Occipital lobe (tissue), 2 donors: Measurements from ENCODE around the gene CLINT1. TPM values are rescaled to one million over a fixed set of nuclear protein-coding genes. Genes with fewer than 3 reads are reported as not detected.
A peak's percentile ranks its signal among the peaks of the same experiment; 100 is the strongest.

Source experiments
- DNase-seq: peaks from one replicate; lab custom pipeline; 2025; lab: John Stamatoyannopoulos, UW
- total RNA-seq: library from RNA; depleted of rRNA; stranded (reverse); fragments of >200 nt; gene quantifications from one replicate; pipeline ENCODE4 v1.2.3, GENCODE V29; 2014

Gene CLINT1
- total RNA-seq, 1 donor from 2014 or later, result 66.9 TPM

DNA sequence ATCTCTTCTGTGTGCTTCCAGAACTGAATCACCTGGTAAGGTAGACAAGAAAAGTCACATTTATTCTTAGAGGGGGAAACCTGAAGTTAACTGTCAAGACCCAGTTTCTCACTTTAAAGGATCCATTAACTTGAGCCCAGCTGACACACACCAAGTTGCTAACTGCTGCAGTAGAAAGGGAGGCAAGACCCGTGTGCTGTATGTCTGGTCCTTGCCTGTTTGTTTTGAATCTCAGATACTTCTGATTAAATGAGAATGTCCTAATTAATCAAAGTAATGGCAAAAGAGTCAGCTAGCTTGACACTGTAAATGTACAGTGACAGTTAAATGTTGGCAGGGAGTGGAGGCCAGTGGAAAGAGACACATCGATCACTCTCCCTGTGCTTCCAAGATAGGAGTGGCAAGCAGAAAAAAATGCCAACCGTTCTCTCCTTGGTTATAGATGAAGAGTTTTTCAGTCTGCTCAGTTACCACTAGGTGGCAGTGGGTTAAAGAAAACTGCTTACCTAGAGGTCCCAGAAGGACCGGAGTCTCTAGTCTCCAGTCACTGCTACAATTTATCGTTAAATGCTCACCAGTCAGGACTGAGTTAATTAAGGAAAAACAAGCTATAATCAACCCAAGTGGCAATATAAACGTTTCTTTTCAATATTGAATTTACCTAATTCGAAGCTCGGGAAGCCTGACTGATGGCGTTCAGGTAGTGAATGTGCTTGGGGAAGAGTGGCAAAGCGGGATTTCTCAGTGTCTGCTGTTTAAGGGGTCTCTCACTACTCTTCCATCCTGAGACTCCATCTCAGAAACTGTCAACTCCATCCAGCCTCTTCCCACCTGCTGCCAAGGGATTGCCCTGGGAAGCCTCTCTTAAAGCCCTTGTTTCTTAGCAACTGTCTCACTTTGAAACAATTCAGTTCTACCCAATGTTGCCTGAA is 97.0 kb downstream of the CLINT1 start:
- DNase-seq, result no peak

- no peak for DNase-seq
Observed at GRCh38 chr5:157758706-157759105, 100.2 kb downstream of the CLINT1 start.

GRCh38 chr5:157756122-157756521 is 102.8 kb downstream of the CLINT1 start:
- no peak for DNase-seq

DNA sequence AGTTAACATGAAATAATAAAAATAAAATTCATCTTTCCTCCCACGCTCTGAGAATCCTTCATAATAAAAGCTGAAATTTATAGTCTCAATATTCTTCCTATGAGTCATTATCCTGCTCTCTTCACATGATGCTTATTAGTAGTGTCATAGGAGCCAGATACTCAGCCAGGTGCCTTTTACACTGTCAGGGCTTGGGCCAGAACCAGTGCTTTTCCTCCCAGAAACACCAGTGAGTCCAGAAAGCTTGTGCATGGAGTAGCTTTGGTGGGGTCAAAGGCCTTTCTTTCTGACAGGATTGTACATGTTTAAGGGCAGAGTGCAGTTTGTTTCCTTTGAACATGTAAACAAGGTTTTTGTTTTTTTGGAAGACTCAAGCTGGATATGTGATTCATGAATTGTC is 108.6 kb downstream of the CLINT1 start:
- no peak for DNase-seq

- no peak for DNase-seq
Observed at GRCh38 chr5:157749462-157749799, 109.5 kb downstream of the CLINT1 start.

DNA sequence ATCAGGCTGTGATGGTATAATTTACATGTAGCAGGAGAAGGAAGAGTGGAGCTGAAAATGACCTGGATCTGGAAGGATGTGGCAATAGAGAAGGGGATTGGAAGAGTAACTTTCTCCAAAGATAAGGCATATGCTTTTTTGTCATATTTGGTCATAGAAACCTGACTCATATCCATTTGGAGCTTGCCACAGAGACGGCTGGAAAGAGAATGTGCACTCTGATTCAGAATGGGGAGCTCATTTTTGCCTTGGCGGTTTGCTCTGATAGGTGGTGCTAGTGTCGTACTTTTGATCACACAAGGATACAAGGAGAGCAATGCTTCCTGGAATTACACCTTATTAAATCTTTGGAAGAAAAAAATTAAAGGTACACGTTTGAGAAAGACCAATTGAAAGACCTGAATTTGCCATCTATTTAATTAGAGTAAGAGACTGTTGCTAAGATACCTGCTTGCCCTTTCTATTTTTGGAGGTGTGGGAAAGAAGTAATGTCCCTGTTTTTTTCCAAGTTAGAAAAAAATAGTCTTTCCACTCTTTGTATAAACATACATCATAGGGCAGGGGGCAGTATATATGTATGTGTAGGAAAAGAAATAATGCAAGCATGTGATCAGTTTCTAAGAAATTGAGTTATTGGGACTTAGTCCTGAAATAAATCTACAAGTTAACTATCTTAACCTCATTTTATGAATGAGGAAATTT is 110.0 kb downstream of the CLINT1 start:
- DNase-seq, result no peak

- no peak for DNase-seq
Observed at GRCh38 chr5:157747766-157748700, 110.9 kb downstream of the CLINT1 start.

- DNase-seq, result no peak
Observed at GRCh38 chr5:157747173-157747740, 111.7 kb downstream of the CLINT1 start.

GRCh38 chr5:157745041-157745456 is 113.9 kb downstream of the CLINT1 start:
- DNase-seq, result no peak

DNA sequence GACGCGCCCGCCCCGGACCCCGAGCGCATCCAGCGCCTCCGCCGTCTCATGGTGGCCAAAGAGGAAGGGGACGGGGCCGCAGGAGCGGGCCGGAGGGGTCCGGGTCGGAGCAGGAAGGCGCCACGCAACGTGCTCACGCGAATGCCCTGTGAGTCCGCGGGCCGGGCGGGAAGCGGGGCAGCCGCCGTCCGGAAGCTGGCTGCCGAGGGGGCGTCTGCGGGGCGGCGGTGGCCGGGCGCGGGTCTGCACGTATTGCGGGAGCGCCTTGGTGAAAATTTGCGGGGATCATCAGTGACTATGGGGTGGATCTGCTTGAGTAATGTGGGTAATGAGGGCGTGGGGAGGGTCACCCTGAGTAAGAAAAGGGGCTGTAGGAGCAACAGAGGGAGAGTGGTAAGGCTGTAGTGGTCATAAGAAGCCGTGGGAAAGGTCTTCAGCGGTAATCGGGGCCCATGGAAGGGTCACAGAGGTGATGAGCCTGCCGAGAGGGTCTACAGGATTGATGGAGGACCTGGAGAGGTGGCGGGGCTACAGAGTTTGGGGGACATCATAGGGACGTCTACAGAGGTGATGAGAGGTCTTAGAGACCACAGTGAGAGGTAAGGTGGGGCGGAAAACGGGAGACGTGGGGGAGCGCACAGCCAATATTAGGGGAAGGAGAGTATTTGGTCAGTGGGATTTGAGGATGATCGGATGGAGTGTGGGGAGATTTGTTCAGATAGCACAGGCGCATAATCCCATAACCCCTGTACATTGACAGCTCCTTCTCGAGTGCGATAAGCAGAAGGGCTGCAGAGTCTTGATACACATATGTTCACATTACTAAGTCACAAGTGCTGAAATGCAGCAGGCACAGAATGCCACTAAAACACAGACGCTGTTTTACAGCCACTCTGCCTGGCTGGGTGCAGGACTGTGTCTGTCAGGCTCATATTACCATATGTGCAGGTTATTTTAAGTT is 114.6 kb downstream of the CLINT1 start:
- no peak for DNase-seq

DNA sequence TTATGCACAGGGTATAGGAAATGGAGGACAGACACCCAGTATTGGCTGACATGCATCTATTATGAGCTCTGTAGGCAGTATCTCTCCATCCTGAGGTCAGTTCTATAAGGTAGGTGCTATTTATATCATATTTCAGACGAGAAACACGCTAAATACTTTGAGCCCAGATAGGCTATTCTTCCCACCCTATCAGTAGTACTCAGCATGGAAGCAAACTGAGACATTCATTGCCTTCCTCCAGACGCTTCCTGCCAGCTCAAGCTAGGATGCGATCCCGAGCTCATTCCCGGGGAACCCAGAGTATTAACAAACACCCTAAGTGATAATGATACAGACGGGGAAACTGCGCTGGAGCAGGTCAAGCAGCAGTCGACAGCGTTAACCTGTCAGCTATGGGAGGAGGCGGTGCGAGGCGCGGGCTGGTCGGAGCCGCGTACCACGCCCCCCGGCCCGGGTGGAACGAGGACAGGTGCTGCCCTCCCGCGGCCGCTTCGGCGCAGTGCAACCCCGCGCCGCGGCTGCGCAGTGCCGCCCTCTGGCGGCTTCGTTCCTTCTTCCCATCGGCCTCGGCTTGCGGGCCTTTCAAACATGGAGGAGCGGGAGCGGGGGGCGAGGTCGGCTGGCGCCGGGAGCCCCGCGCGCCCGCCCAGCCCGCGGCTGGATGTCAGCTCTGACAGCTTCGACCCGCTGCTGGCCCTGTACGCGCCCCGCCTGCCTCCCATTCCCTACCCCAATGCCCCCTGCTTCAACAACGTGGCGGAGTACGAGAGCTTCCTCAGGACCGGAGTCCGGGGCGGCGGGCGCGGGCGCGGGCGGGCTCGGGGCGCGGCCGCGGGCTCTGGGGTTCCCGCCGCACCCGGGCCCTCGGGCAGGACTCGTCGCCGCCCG is 115.5 kb downstream of the CLINT1 start, which contains the start of gene LSM11:
LSM11 (plus strand) TSS at position 550 of the 888 bp plus-strand sequence; CDS start at position 589, 39 bp downstream.
- peak; percentile 82 for DNase-seq

DNA sequence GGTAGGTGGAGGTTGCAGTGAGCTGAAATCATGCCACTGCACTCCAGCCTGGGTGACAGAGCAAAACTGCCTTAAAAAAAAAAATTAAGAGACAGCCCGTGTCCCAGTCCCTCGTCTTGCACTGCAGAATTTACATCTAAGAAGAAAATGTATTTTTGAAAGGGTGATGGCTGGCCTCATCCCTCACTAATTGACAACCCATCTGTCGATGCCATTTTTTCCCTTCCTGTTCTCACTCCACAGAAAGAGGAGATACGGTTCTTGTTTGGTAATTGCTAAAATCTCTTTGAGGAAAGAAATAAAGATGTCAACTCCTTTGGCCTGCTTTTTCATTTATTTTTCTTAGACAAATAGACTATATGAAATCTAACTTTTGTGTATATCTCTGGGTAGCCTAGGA is 117.8 kb downstream of the CLINT1 start:
- no peak for DNase-seq

- no peak for DNase-seq
Observed at GRCh38 chr5:157740229-157740610, 118.7 kb downstream of the CLINT1 start.

DNA sequence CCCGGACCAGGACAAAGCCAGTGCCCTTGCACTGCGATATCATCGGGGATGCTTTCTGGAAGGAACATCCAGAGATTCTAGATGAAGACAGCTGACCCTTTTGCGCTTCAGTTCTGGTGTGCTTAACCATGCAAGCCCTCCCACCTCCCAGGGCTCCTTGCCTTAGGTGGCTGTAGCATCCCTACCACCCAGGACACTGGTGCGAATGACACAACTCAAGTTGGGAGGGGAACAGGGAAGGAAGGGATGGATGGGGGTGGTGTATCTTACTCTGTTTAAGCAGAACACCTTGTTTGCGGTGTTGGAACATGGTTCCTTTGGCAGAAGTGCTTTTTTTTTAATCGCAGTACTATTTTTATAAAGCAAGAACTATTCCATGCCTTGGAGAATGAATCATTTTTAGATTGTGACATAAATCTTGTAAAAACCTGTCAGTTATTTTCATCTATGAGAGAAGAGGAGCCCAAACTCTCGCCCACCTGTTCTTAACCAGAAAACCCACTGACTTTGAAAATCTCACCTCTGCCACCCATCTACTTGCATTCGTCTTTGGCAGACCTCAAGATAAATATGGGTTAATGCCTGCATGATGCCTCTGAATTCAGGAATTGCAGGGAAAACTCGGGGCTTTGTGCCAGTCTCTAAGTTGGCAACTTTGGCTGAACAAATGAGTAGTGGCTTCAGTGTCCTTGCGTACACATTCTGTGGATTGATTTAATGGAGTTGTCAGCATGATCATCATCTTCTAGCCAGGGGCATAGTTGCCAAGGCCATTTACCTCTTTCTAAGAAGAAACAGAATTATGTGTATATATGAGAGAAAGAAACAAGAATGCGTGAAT is 119.3 kb downstream of the CLINT1 start:
- DNase-seq, result no peak

GRCh38 chr5:157735991-157736390 is 123.0 kb downstream of the CLINT1 start:
- no peak for DNase-seq
